IMR-90 (cell line): ENCODE results near the gene DNAJC27. TPM values are rescaled to one million over a fixed set of nuclear protein-coding genes. Genes with fewer than 3 reads are reported as not detected.

Source experiments
- ATAC-seq: fragments of 200-7000 bp; cut with Tn5 transposase; 2 replicates; pipeline ENCODE4 v1.9.1; 2020; ENCODE audit warnings: low read depth, mild to moderate bottlenecking, moderate library complexity
- BruUV-seq: library from RNA; stranded (reverse); fragments of 400-500 nt; replicated peaks from 2 replicates; lab custom pipeline; 2021; lab: Mats Ljungman, UMichigan
- CTCF ChIA-PET: fragments of 300-600 bp; formaldehyde crosslinking; extraction: SDS; loops from one replicate; lab custom pipeline; 2021; ENCODE audit warnings: antibody characterized with exemption; lab: Yijun Ruan, JAX
- POLR2A ChIA-PET: fragments of 300-600 bp; sonication (Branson Sonifier 250); formaldehyde crosslinking; loops from one replicate; lab custom pipeline; 2022; ENCODE audit warnings: antibody characterized with exemption; ENCODE audit not compliant: unreplicated experiment; lab: Charles Lee
- DNase-seq: peaks from one replicate; pipeline ENCODE4 v3.0.0; 2013
- H2AFZ ChIP-seq: replicated peaks from 2 replicates; pipeline ENCODE3; 2013; ENCODE audit warnings: low read length, mild to moderate bottlenecking; ENCODE audit not compliant: poor library complexity
- H2AK5ac ChIP-seq: 2 replicates; pipeline ENCODE4 v1.6.1; 2013; ENCODE audit warnings: low read depth, low read length, inconsistent platforms
- H2AK9ac ChIP-seq: replicated peaks from 2 replicates; pipeline ENCODE3; 2013; ENCODE audit warnings: mild to moderate bottlenecking, low read depth, low read length, moderate library complexity; ENCODE audit not compliant: poor library complexity
- H2BK120ac ChIP-seq: 2 replicates; pipeline ENCODE4 v1.6.1; 2013; ENCODE audit warnings: low read depth, low read length, inconsistent platforms
- H2BK15ac ChIP-seq: 3 replicates; pipeline ENCODE4 v1.6.1; 2013; ENCODE audit warnings: low read depth, low read length, inconsistent platforms
- H2BK20ac ChIP-seq: 2 replicates; pipeline ENCODE4 v1.6.1; 2013; ENCODE audit warnings: low read depth, mild to moderate bottlenecking, inconsistent platforms, low read length, moderate library complexity
- H2BK5ac ChIP-seq: 2 replicates; pipeline ENCODE4 v1.6.1; 2013; ENCODE audit warnings: mild to moderate bottlenecking, low read depth, low read length, inconsistent platforms; ENCODE audit not compliant: poor library complexity, severe bottlenecking
- H3K14ac ChIP-seq: replicated peaks from 2 replicates; pipeline ENCODE4 v1.6.1; 2013; ENCODE audit warnings: low read depth, low read length, inconsistent platforms
- H3K18ac ChIP-seq: 2 replicates; pipeline ENCODE4 v1.6.1; 2013; ENCODE audit warnings: low read depth, low read length, control low read depth
- H3K23ac ChIP-seq: 2 replicates; pipeline ENCODE4 v1.6.1; 2013; ENCODE audit warnings: low read depth, low read length, inconsistent platforms
- H3K27ac ChIP-seq: 2 replicates; pipeline ENCODE4 v1.5.1; 2013; ENCODE audit warnings: mild to moderate bottlenecking, control low read depth, low read length; ENCODE audit not compliant: insufficient read depth
- H3K27me3 ChIP-seq: 2 replicates; pipeline ENCODE4 v1.6.1; 2013; ENCODE audit warnings: low read length; ENCODE audit not compliant: control insufficient read depth, insufficient read depth
- H3K36me3 ChIP-seq: 2 replicates; pipeline ENCODE4 v1.6.1; 2013; ENCODE audit warnings: low read length, mixed read lengths; ENCODE audit not compliant: control insufficient read depth, insufficient read depth
- H3K4ac ChIP-seq: 2 replicates; pipeline ENCODE4 v1.6.1; 2013; ENCODE audit warnings: low read depth, low read length, inconsistent platforms
- H3K4me1 ChIP-seq: 2 replicates; pipeline ENCODE4 v1.6.1; 2013; ENCODE audit warnings: low read length, mixed read lengths; ENCODE audit not compliant: control insufficient read depth, insufficient read depth
- H3K4me2 ChIP-seq: 2 replicates; pipeline ENCODE4 v1.6.1; 2013; ENCODE audit warnings: low read depth, mild to moderate bottlenecking, control low read depth, low read length, moderate library complexity
- H3K4me3 ChIP-seq: 2 replicates; pipeline ENCODE4 v1.5.1; 2013; ENCODE audit warnings: low read depth, mild to moderate bottlenecking, control low read depth, low read length, moderate library complexity; ENCODE audit not compliant: insufficient read depth
- H3K56ac ChIP-seq: 2 replicates; pipeline ENCODE4 v1.6.1; 2013; ENCODE audit warnings: low read length, inconsistent platforms; ENCODE audit not compliant: insufficient read depth; ENCODE audit errors: extremely low read depth
- H3K79me1 ChIP-seq, 2 experiments: 2 replicates each; pipeline ENCODE4 v1.6.1; 2013; ENCODE audit warnings: low read length in 2 of 2, inconsistent platforms in 1 of 2, low read depth in 1 of 2
- H3K9ac ChIP-seq: 2 replicates; pipeline ENCODE4 v1.6.1; 2013; ENCODE audit warnings: low read depth, low read length, control low read depth
- H3K9me1 ChIP-seq: 2 replicates; pipeline ENCODE4 v1.6.1; 2013; ENCODE audit warnings: low read length, inconsistent platforms; ENCODE audit not compliant: insufficient read depth
- H3K9me3 ChIP-seq: 2 replicates; pipeline ENCODE4 v1.6.1; 2013; ENCODE audit warnings: low read length; ENCODE audit not compliant: control insufficient read depth, insufficient read depth
- H4K20me1 ChIP-seq: 2 replicates; pipeline ENCODE4 v1.6.1; 2013; ENCODE audit warnings: low read length, inconsistent platforms; ENCODE audit not compliant: insufficient read depth
- H4K5ac ChIP-seq: 2 replicates; pipeline ENCODE4 v1.6.1; 2013; ENCODE audit warnings: mild to moderate bottlenecking, low read depth, low read length, control low read depth
- H4K8ac ChIP-seq, 2 experiments: 2 replicates each; pipeline ENCODE4 v1.6.1; 2013; ENCODE audit warnings: low read depth in 2 of 2, low read length in 2 of 2, control low read depth in 1 of 2, inconsistent platforms in 1 of 2
- H4K91ac ChIP-seq: 2 replicates; pipeline ENCODE4 v1.6.1; 2013; ENCODE audit warnings: low read depth, low read length, inconsistent platforms; ENCODE audit not compliant: insufficient read depth
- BHLHE40 ChIP-seq: fragments of 150-350 bp; IDR thresholded peaks from 2 replicates; pipeline ENCODE4 v1.6.1; 2016; ENCODE audit warnings: mild to moderate bottlenecking, low read depth, low read length
- CEBPB ChIP-seq: IDR thresholded peaks from 2 replicates; pipeline ENCODE4 v1.6.1; 2012; ENCODE audit warnings: low read depth, low read length, improper control_type of control experiment
- CHD1 ChIP-seq: IDR thresholded peaks from 2 replicates; pipeline ENCODE4 v1.6.1; 2012; ENCODE audit warnings: low read depth, low read length, improper control_type of control experiment
- FOS ChIP-seq: fragments of 150-350 bp; IDR thresholded peaks from 2 replicates; pipeline ENCODE4 v1.6.1; 2016; ENCODE audit warnings: low read depth, low read length
- MAFK ChIP-seq: IDR thresholded peaks from 2 replicates; pipeline ENCODE4 v1.6.1; 2012; ENCODE audit warnings: low read depth, low read length, improper control_type of control experiment
- MAZ ChIP-seq: IDR thresholded peaks from 2 replicates; pipeline ENCODE4 v1.6.1; 2012; ENCODE audit warnings: low read depth, mild to moderate bottlenecking, low read length, improper control_type of control experiment, moderate library complexity, borderline replicate concordance
- MXI1 ChIP-seq: IDR thresholded peaks from 2 replicates; pipeline ENCODE4 v1.6.1; 2012; ENCODE audit warnings: low read depth, mild to moderate bottlenecking, low read length, moderate library complexity, borderline replicate concordance
- NFE2L2 ChIP-seq: fragments of 150-350 bp; IDR thresholded peaks from 2 replicates; pipeline ENCODE4 v1.6.1; 2016; ENCODE audit warnings: low read depth, mild to moderate bottlenecking, low read length
- POLR2A ChIP-seq: IDR thresholded peaks from 2 replicates; pipeline ENCODE4 v1.6.1; 2012; ENCODE audit warnings: mild to moderate bottlenecking, low read depth, low read length
- RAD21 ChIP-seq: IDR thresholded peaks from 2 replicates; pipeline ENCODE4 v1.6.1; 2012; ENCODE audit warnings: low read length, improper control_type of control experiment
- RCOR1 ChIP-seq: IDR thresholded peaks from 2 replicates; pipeline ENCODE4 v1.6.1; 2012; ENCODE audit warnings: mild to moderate bottlenecking, low read length, improper control_type of control experiment; ENCODE audit not compliant: insufficient replicate concordance
- RFX5 ChIP-seq: IDR thresholded peaks from 2 replicates; pipeline ENCODE4 v1.8.0; 2012; ENCODE audit warnings: low read depth, mild to moderate bottlenecking, low read length, moderate library complexity
- SMC3 ChIP-seq: fragments of 150-350 bp; IDR thresholded peaks from 2 replicates; pipeline ENCODE4 v1.6.1; 2016; ENCODE audit warnings: low read depth, mild to moderate bottlenecking, antibody characterized with exemption, low read length, moderate library complexity
- WGBS, 2 experiments: methylation state at CpG; one replicate each; pipeline versions ENCODE4 v1.1.5 to v1.1.7; 2013; ENCODE audit warnings: missing lambda C conversion rate in 2 of 2; ENCODE audit not compliant: insufficient read length in 1 of 2; ENCODE audit errors: extremely low coverage in 2 of 2; 5-methylcytosine and 5-hydroxymethylcytosine counted together
- dilution Hi-C: fragments of 300-500 bp; cut with HindIII; formaldehyde crosslinking; loops from one replicate; pipeline ENCODE4 v1.14.3; 2018; ENCODE audit warnings: low sequenced_read_pairs; ENCODE audit not compliant: unreplicated experiment
- in situ Hi-C: fragments of 300-500 bp; cut with MboI; formaldehyde crosslinking; loops from 3 replicates; pipeline ENCODE4 v1.14.3; 2019; ENCODE audit warnings: low sequenced_read_pairs, inconsistent platforms, mixed read lengths
- intact Hi-C: fragments of 100-400 bp; cut with micrococcal nuclease; formaldehyde crosslinking; loops from 2 replicates; pipeline ENCODE4 v1.10.0; 2022
- polyA plus RNA-seq, 3 experiments: library from polyadenylated mRNA; depleted of rRNA; stranded (reverse); fragments of >200 nt; gene quantifications; 2 replicates each; pipeline ENCODE4 v1.2.3, GENCODE V29; 2012; ENCODE audit warnings: low replicate concordance in 1 of 3
- total RNA-seq: library from RNA; depleted of rRNA; stranded (reverse); fragments of >200 nt; gene quantifications from 2 replicates; pipeline ENCODE4 v1.2.3, GENCODE V29; 2012
- TF ChIP-seq, protein P1 (sequence below): fragments of 150-350 bp; IDR thresholded peaks from 2 replicates; pipeline ENCODE4 v1.6.1; 2017; ENCODE audit warnings: mild to moderate bottlenecking, antibody characterized with exemption, low read length, low read depth
- TF ChIP-seq, protein P2 (sequence below): conservative IDR thresholded peaks from 2 replicates; pipeline ENCODE4 v1.5.1; 2012; ENCODE audit warnings: mild to moderate bottlenecking, low read depth, low read length, improper control_type of control experiment
- TF ChIP-seq, protein P3 (sequence below): fragments of 150-350 bp; IDR thresholded peaks from 2 replicates; pipeline ENCODE4 v1.6.1; 2016; ENCODE audit warnings: low read depth, mild to moderate bottlenecking, low read length, moderate library complexity, borderline replicate concordance

DNAJC27 gene
- total and polyA plus RNA-seq, 2 of the 4 experiments (the other 2 are of a cell fraction): 1.6 to 2.0 TPM

DNA sequence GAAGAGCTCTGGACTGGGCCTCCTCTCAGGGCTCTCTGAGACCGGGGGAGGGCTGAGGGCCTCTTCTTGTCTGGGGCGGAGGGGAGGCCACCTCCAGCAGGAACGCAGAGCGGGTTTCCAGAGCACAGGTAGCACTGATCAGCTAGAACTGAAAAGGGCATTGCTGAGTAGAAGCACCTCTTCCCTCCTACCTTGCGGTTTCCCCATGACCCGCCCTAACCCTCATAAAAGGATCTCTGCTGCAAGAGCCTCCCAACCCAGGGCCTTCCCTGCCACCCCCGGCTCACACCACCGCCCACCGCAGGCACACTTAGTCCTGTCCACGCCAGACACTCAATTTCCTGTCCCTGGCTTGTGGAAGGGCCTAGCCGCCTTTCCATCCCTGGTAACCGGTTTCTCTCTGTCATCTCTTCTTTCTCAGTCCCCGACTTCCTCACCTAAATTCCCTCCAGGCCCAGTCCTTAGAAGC lies 52.7 kb downstream of the DNAJC27 start:
- no peak overlapping the region for H2BK5ac ChIP-seq
- H4K8ac ChIP-seq: peak overlapping the region; percentile 20 to 47; a peak in 1 of 4 replicates
- H3K36me3 ChIP-seq: peaks cover 14% of the 10 kb centered on the region; the same call in 1 of the 2 replicates
- peak overlapping the region; percentile 21 for H2AK9ac ChIP-seq
- H3K9me1 ChIP-seq: peaks cover 3% of the 10 kb centered on the region; the same call in 1 of the 2 replicates
- peak overlapping the region; percentile 6 for H3K14ac ChIP-seq
- ATAC-seq: no peak; the same call in 1 of the 2 replicates
- H2AFZ ChIP-seq: peak overlapping the region; percentile 85
- no TSS peak for BruUV-seq
- H2BK15ac ChIP-seq: no peak overlapping the region; the same call in 2 of the 3 replicates
- H4K91ac ChIP-seq: 0 out of 2 replicates have a peak overlapping the region, but pooled peaks have one; percentile 15
- peak overlapping the region; percentile 0 for H4K5ac ChIP-seq
- DNase-seq: peak; percentile 12
- H3K4me1 ChIP-seq: peaks cover 22% of the 10 kb centered on the region; the same call in 1 of the 2 replicates
- H3K4me2 ChIP-seq: peak overlapping the region; percentile 44
- peaks cover 10% of the 10 kb centered on the region for H4K20me1 ChIP-seq
- dilution Hi-C loops (no loop called here), intact Hi-C loops (no loop called here), in situ Hi-C loops (no loop called here)
- H2AK5ac ChIP-seq: peak overlapping the region; percentile 77; the same call in 1 of the 2 replicates
- POLR2A ChIA-PET: no interaction called here
- H3K9me3 ChIP-seq: no peaks in the 10 kb centered on the region
- peak overlapping the region; percentile 24; the same call in 1 of the 2 replicates for H3K56ac ChIP-seq
- H3K4me3 ChIP-seq: peak overlapping the region; percentile 68
- H3K9ac ChIP-seq: peak overlapping the region; percentile 82
- H3K4ac ChIP-seq: peak overlapping the region; percentile 54
- H2BK20ac ChIP-seq: no peak overlapping the region
- H3K23ac ChIP-seq: peak overlapping the region; percentile 10; the same call in 1 of the 2 replicates
- H2BK120ac ChIP-seq: no peak overlapping the region
- H3K27me3 ChIP-seq: no peaks in the 10 kb centered on the region
- WGBS, 2 experiments: 42% methylated on average over 7 of the region's 13 CpGs; no CpG with 5 or more reads in 1 of the 2 experiments
- TF ChIP-seq NFE2L2 (no peak), MXI1 (no peak), MAFK (no peak), BHLHE40 (no peak), SMC3 (no peak), FOS (no peak), CHD1 (no peak), RAD21 (no peak), POLR2A (no peak), MAZ (no peak), RCOR1 (no peak), CEBPB (no peak), RFX5 (no peak)
- TF ChIP-seq, protein P1, sequence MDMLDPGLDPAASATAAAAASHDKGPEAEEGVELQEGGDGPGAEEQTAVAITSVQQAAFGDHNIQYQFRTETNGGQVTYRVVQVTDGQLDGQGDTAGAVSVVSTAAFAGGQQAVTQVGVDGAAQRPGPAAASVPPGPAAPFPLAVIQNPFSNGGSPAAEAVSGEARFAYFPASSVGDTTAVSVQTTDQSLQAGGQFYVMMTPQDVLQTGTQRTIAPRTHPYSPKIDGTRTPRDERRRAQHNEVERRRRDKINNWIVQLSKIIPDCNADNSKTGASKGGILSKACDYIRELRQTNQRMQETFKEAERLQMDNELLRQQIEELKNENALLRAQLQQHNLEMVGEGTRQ: no peak
- TF ChIP-seq, protein P2, sequence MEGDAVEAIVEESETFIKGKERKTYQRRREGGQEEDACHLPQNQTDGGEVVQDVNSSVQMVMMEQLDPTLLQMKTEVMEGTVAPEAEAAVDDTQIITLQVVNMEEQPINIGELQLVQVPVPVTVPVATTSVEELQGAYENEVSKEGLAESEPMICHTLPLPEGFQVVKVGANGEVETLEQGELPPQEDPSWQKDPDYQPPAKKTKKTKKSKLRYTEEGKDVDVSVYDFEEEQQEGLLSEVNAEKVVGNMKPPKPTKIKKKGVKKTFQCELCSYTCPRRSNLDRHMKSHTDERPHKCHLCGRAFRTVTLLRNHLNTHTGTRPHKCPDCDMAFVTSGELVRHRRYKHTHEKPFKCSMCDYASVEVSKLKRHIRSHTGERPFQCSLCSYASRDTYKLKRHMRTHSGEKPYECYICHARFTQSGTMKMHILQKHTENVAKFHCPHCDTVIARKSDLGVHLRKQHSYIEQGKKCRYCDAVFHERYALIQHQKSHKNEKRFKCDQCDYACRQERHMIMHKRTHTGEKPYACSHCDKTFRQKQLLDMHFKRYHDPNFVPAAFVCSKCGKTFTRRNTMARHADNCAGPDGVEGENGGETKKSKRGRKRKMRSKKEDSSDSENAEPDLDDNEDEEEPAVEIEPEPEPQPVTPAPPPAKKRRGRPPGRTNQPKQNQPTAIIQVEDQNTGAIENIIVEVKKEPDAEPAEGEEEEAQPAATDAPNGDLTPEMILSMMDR: no peak
- TF ChIP-seq, protein P3, sequence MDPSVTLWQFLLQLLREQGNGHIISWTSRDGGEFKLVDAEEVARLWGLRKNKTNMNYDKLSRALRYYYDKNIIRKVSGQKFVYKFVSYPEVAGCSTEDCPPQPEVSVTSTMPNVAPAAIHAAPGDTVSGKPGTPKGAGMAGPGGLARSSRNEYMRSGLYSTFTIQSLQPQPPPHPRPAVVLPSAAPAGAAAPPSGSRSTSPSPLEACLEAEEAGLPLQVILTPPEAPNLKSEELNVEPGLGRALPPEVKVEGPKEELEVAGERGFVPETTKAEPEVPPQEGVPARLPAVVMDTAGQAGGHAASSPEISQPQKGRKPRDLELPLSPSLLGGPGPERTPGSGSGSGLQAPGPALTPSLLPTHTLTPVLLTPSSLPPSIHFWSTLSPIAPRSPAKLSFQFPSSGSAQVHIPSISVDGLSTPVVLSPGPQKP: no peak
- peaks cover 3 to 37% of the 10 kb centered on the region in 2 experiments; a peak in 3 of 4 replicates for H3K79me1 ChIP-seq
- CTCF ChIA-PET: no interaction called here
- H3K18ac ChIP-seq: no peak overlapping the region; the same call in 1 of the 2 replicates
- H3K27ac ChIP-seq: peak overlapping the region; percentile 21
